Kidney epithelial cell (primary cell): ENCODE results near the gene WDR83. TPM values are rescaled to one million over a fixed set of nuclear protein-coding genes. Genes with fewer than 3 reads are reported as not detected.
"Not testable (repeated sequence)": the region's sequence is repeated elsewhere in the genome, so short reads cannot be mapped to it uniquely, and the experiment has no call there.

Experiments used
- DNase-seq: peaks from one replicate; pipeline ENCODE4 v3.0.0-alpha.2; 2010; ENCODE audit warnings: low read depth
- H3K27me3 ChIP-seq: 2 replicates; pipeline ENCODE4 v1.6.0; 2011; ENCODE audit warnings: low read length; ENCODE audit not compliant: control insufficient read depth, insufficient read depth
- H3K36me3 ChIP-seq: 2 replicates; pipeline ENCODE4 v1.5.1; 2011; ENCODE audit warnings: low read length; ENCODE audit not compliant: control insufficient read depth, insufficient read depth
- H3K4me3 ChIP-seq: 2 replicates; pipeline ENCODE4 v1.5.1; 2011; ENCODE audit warnings: low read depth, mild to moderate bottlenecking, control low read depth, low read length
- CTCF ChIP-seq: IDR thresholded peaks from 2 replicates; pipeline ENCODE4 v1.5.1; 2011; ENCODE audit warnings: mild to moderate bottlenecking, moderate library complexity, low read length, control low read depth, inconsistent platforms; ENCODE audit not compliant: insufficient read depth, poor library complexity, severe bottlenecking
- total RNA-seq: library from RNA; depleted of rRNA; stranded (reverse); fragments of >200 nt; gene quantifications from 2 replicates; pipeline ENCODE4 v1.2.3, GENCODE V29; 2015

WDR83 gene
- total RNA-seq, 1 donor from 2014 or later: 15.7 TPM

GRCh38 chr19:12641456-12641855 is 25.2 kb upstream of the WDR83 start:
- H3K36me3 ChIP-seq: no peaks in the 10 kb centered on the region
- no peak for TF ChIP-seq CTCF
- no peaks in the 10 kb centered on the region for H3K27me3 ChIP-seq

GRCh38 chr19:12642506-12642905 is 24.1 kb upstream of the WDR83 start:
- TF ChIP-seq CTCF: no peak
- Histone ChIP-seq H3K36me3 (no peaks in the 10 kb centered on the region), H3K4me3 (no peak overlapping the region), H3K27me3 (no peaks in the 10 kb centered on the region)
- no peak for DNase-seq

More at GRCh38 chr19:12641456-12641855, 25.2 kb upstream of the WDR83 start:
- no peak for DNase-seq
- H3K4me3 ChIP-seq: no peak overlapping the region

GRCh38 chr19:12643716-12644115 is 22.9 kb upstream of the WDR83 start:
- H3K4me3 ChIP-seq, H3K27me3 ChIP-seq, H3K36me3 ChIP-seq, DNase-seq: not testable (repeated sequence)

- H3K27me3 ChIP-seq: no peaks in the 10 kb centered on the region
- DNase-seq: no peak
- H3K4me3 ChIP-seq: no peak overlapping the region
- TF ChIP-seq CTCF: no peak
- H3K36me3 ChIP-seq: no peaks in the 10 kb centered on the region
These were observed 20.1 kb upstream of the WDR83 start for GRCh38 chr19:12646551-12646950.

GRCh38 chr19:12647047-12647446 is 19.6 kb upstream of the WDR83 start:
- Histone ChIP-seq H3K27me3 (no peaks in the 10 kb centered on the region), H3K36me3 (no peaks in the 10 kb centered on the region), H3K4me3 (no peak overlapping the region)
- no peak for DNase-seq
- TF ChIP-seq CTCF: no peak

GRCh38 chr19:12647490-12648071 is 19.0 kb upstream of the WDR83 start:
- Histone ChIP-seq H3K4me3 (peak overlapping the region; percentile 22), H3K36me3 (no peaks in the 10 kb centered on the region), H3K27me3 (no peaks in the 10 kb centered on the region)
- TF ChIP-seq CTCF: no peak
- DNase-seq: no peak
